ENCODE measurements around the gene HCRT. TPM values are rescaled to one million over a fixed set of nuclear protein-coding genes. Genes with fewer than 3 reads are reported as not detected.

Gene HCRT
- total and polyA plus RNA-seq, 12 donors: not detected

GRCh38 chr17:42182927-42183734 lies 2.1 kb downstream of the HCRT start:
- intact Hi-C loops (cut with DNase I): loop anchor here in 7 of 10 donors (5.0 to 10.0 kb wide), 7 partner anchors 51 to 342 kb away; partner anchors contain the start of genes HSPB9 (in 2 of the 7), KAT2A (in 2 of the 7) and NKIRAS2 (in 1 of the 7)
- TF ChIP-seq, protein P1, sequence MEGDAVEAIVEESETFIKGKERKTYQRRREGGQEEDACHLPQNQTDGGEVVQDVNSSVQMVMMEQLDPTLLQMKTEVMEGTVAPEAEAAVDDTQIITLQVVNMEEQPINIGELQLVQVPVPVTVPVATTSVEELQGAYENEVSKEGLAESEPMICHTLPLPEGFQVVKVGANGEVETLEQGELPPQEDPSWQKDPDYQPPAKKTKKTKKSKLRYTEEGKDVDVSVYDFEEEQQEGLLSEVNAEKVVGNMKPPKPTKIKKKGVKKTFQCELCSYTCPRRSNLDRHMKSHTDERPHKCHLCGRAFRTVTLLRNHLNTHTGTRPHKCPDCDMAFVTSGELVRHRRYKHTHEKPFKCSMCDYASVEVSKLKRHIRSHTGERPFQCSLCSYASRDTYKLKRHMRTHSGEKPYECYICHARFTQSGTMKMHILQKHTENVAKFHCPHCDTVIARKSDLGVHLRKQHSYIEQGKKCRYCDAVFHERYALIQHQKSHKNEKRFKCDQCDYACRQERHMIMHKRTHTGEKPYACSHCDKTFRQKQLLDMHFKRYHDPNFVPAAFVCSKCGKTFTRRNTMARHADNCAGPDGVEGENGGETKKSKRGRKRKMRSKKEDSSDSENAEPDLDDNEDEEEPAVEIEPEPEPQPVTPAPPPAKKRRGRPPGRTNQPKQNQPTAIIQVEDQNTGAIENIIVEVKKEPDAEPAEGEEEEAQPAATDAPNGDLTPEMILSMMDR (IDR thresholded peaks at IDR 0.05): no peak
- peaks cover 0 to 28% (median 17%) of the 10 kb centered on the region in 7 donors for H3K27me3 ChIP-seq
- H3K4me1 ChIP-seq: peaks cover 0 to 56% (median 35%) of the 10 kb centered on the region in 9 donors
- H3K9me3 ChIP-seq: no peaks in the 10 kb centered on the region
- ATAC-seq (peak in 1 of 8 donors; percentile 21), DNase-seq (no peak)
- H3K4me3 ChIP-seq: peak overlapping the region in 9 of 10 donors; percentile 46 to 68 (median 61)
- H3K36me3 ChIP-seq: no peaks in the 10 kb centered on the region
- 73% methylated on average over 9 of the region's 9 CpGs for WGBS, 2 donors
- H3K27ac ChIP-seq: peak overlapping the region in 8 of 10 donors; percentile 67 to 91 (median 80)

DNA sequence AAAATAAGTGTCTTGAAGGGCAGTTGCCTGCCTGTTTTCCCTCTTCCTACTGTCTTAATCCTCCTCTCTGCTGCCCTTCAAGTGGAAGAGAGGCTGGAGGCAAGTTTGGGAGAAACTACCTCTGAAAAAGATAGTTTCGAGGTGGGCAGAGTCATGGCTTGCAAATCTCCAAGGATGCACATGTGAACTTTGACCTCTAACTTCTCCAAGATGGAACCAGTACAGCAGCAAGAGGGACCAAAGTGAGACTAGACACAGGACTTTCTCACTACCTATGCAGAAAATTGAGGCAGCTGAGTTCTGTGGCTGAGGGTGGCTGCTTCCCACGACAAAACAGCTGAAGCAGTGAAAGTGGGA lies 3.4 kb downstream of the HCRT start:
- Histone ChIP-seq H3K4me3 (peak overlapping the region in 1 of 10 donors; percentile 49), H3K27me3 (peaks cover 0 to 28% (median 17%) of the 10 kb centered on the region in 7 donors), H3K36me3 (no peaks in the 10 kb centered on the region), H3K9me3 (no peaks in the 10 kb centered on the region), H3K4me1 (peaks cover 0 to 55% (median 35%) of the 10 kb centered on the region in 9 donors), H3K27ac (no peak overlapping the region)
- ATAC-seq (no peak), DNase-seq (no peak)
- 85 to 91% methylated on average over 2 of the region's 2 CpGs for WGBS, 2 donors
- TF ChIP-seq, protein P1 (IDR thresholded peaks at IDR 0.05): no peak
- intact Hi-C loops (cut with DNase I): loop anchor here in 7 of 10 donors (2.0 to 10.0 kb wide), 8 partner anchors 50 to 343 kb away; partner anchors contain the start of genes HSPB9 (in 2 of the 7), KAT2A (in 2 of the 7) and NKIRAS2 (in 1 of the 7)

DNA sequence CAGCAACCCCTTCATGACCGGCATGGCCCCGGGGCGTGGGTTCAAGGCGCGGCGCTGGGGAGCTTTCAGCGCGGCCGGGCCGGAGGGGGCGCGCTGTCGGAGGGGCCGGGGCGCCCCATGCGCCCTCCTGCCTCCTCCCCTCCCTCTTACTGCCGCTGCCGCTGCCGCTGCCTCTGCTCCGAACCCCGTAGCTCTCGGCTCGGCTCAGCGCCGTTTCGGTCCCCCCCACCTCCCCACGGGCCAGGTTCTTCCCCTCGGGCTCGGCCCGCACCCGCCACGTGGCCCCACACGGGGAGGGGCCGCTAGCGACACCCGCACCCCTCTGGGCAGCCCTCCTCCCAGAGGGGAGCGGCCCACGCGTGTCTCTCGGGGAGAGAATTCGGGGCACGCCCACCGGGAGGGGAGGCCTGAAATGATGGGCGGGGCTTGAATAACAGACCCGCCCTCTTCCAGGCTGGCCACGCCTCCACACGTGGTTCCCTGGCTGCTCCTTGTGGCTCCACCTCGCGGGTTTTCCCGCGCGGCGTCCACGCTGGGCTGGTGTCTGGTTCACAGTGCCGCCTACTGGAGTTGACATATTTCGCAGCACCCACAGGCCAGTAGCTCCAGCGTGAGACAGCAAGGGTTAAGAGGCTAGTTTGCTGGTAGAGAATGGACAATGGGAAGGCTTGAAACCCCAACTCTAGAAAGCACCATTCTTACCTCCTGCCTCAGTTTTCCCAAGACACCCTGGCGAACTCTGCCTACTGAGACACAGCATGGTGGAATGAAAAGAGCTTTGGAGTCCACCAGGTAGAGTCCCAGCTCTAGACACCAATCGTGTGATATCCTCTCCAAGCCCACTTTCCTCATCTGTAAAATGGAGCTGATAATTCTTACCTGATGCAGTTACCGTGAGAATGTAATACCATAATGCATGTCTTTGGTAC lies 4.1 kb downstream of the HCRT start, which contains the start of gene KCNH4:
KCNH4 (minus strand) TSS at position 221 of the 929 bp plus-strand sequence; CDS start at position 24, 197 bp downstream.
- no peaks in the 10 kb centered on the region for H3K9me3 ChIP-seq
- H3K4me1 ChIP-seq: peaks cover 0 to 55% (median 35%) of the 10 kb centered on the region in 9 donors
- H3K27me3 ChIP-seq: peaks cover 0 to 28% (median 17%) of the 10 kb centered on the region in 7 donors
- TF ChIP-seq, protein P1 (IDR thresholded peaks at IDR 0.05): peak in 8 of 9 donors; percentile 20 to 68 (median 52)
- peak; percentile 66 to 81 for DNase-seq
- H3K27ac ChIP-seq: no peak within 1 kb of the TSS
- intact Hi-C loops (cut with DNase I): loop anchor here in 7 of 10 donors (2.0 to 10.0 kb wide), 8 partner anchors 49 to 344 kb away; partner anchors contain the start of genes HSPB9 (in 2 of the 7), KAT2A (in 2 of the 7) and NKIRAS2 (in 1 of the 7)
- WGBS, 2 donors: 5% methylated on average over 52 to 60 of the region's 60 CpGs
- peak; percentile 30 to 77 (median 64) for ATAC-seq
- H3K36me3 ChIP-seq: no peaks in the 10 kb centered on the region
- peak within 1 kb of the TSS; percentile 14 to 54 (median 37) for H3K4me3 ChIP-seq

All from heart right ventricle (tissue), 16 donors.